Activated CD8-positive, alpha-beta memory T cell treated with anti-CD3 and anti-CD28 coated beads for 1 hour (primary cell): Measurements from ENCODE around the gene TMEM115.
A peak's percentile ranks its signal among the peaks of the same experiment; 100 is the strongest.

ENCODE experiments used
- DNase-seq, 2 donors: peaks; one replicate each; pipeline ENCODE4 v3.0.0-alpha.2; 2020; ENCODE audit warnings: low read depth in 1 of 2; ENCODE audit errors: extremely low read depth in 1 of 2

Gene TMEM115

GRCh38 chr3:50334339-50335075 lies 24.8 kb downstream of the TMEM115 start:
- no peak for DNase-seq

- DNase-seq: no peak
Observed at GRCh38 chr3:50333744-50334328, 25.5 kb downstream of the TMEM115 start.

GRCh38 chr3:50331364-50331907 lies 27.9 kb downstream of the TMEM115 start:
- DNase-seq: no peak

GRCh38 chr3:50330330-50330729 lies 29.0 kb downstream of the TMEM115 start:
- no peak for DNase-seq

DNA sequence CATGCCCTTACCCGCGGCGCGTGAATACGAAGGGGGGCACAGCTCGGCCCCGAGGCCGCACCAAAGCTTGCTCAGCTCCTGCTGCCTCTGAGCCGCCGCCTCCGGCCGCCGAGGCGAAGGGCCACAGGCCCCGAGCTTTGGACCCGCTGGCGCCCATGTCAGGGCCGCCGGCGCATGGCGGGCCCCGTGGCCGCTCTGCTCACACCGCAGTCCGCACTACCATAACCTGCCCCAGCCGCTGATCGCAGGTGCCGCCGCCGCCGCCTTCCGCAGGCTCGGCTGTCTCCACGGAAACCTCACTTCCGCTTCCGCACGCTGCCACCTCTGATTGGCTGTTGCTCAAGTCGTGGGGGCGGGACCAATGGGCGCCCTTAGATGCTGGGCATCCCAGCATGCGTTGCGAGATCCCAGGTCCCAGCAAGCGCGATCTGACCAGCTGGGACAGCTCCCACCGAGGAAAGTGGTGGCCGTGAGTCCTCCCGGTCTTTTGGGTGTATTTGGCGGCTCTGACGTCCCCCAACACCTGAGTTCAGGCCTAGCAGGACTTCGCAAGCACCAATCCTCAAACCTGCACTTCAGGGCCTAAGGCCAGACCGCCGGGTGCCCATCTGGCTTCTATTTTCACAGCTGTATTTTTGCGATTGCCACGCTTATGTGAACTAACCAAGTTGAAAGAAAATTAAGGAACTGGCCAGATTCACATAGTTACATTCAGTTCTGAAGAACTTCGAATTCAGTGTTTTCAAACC lies 31.2 kb downstream of the TMEM115 start, which contains the start of gene TUSC2:
TUSC2 (minus strand) TSS at position 281 of the 749 bp plus-strand sequence; CDS start at position 157, 124 bp downstream.
- peak; percentile 86 to 91 for DNase-seq

- no peak for DNase-seq
Observed at GRCh38 chr3:50327129-50327528, 32.2 kb downstream of the TMEM115 start.

DNA sequence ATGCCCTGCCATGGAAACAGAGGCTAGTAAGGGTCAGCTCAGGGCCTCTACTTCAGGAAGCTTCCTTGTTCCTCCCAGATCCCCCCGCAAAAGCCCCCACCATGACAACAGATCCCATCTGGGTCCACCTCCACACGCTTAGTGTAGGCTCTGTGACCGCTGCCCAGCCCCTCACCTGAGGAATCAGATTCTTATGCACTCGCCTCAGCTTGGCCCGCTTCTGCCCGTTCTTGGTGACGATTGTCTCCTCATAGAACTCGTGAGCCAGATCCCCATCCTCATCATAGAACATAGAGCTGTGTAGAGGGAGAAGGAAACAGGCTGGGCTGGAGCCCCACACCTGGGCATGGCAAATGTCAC lies 33.2 kb downstream of the TMEM115 start:
- DNase-seq: no peak

DNA sequence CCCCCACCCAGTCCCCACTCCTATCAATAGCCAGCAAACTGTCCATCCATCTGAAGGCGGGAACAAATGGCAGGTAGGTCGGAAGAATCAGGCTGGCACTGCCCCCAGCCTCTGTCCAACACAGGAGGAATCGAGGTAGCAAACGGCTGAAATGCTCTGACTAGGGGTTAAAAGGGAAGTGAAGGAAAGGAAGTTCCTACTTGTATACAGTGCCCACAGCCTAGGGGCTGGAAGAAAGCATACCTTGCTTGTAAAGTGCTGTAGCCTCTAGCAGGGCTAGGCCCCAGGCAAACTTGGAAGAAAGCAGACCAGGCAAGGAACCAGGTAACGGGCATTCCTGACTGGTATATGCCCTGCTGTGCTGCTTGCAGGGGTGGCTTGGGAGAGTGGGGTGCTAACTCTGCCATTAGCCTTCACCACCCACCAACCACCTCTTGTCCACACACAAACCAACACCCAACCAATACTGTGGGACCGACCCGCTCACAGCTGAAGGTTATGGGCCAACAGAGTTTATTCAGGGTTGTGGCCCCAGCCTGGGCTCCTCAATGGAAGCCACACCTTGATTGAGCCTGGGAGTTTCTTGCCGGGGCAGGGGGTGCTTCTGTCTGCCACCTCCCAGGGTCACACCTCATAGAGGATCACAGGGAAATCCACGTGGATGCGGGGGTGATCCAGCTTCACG lies 33.7 kb downstream of the TMEM115 start:
- no peak for DNase-seq

- no peak for DNase-seq
Observed at GRCh38 chr3:50325113-50325480, 34.2 kb downstream of the TMEM115 start.

GRCh38 chr3:50324351-50325112 lies 34.8 kb downstream of the TMEM115 start:
- DNase-seq: peak in 1 of 2 donors; percentile 39

- no peak for DNase-seq
Observed at GRCh38 chr3:50323614-50324199, 35.6 kb downstream of the TMEM115 start.

- DNase-seq: no peak
Observed at GRCh38 chr3:50323092-50323600, 36.2 kb downstream of the TMEM115 start.

DNA sequence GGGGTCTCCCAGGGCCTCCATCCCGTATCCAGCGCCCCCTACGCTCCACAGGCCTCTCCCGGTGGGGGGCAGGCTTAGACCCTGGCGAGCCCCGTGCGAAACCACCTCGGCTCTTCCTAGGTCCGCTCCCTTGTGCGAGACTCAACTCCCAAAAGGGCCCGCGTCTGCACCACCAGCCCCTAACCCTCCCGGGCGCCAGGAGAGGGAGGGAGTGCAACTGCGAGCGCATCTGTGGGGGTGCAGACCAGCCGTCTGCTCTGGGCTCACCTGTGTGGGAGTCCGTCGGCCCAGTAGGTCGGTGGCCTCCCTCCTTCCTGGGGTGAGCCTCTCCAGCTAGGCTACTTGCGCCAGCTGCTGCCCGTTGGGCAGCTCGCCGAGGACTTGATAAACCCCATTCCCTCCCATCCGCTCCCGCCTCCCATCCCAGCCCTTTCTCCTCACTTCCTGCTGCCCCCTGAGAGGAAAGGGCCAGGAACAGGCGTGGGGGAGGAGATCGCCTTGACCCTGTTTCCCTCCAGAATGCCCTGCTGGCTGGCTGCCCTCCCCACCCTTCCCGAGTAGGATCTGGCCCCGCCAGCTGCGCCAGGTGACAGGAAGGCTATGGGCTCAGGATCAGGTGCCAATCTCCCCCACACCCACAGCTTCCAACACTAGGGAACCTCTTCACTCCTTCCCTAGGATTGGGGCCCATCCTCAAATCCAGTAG lies 36.8 kb downstream of the TMEM115 start, which contains the start of gene HYAL2:
HYAL2 (minus strand) TSS at position 360 of the 706 bp plus-strand sequence. CDS start 2,256 bp downstream, outside the sequence.
- no peak for DNase-seq

DNA sequence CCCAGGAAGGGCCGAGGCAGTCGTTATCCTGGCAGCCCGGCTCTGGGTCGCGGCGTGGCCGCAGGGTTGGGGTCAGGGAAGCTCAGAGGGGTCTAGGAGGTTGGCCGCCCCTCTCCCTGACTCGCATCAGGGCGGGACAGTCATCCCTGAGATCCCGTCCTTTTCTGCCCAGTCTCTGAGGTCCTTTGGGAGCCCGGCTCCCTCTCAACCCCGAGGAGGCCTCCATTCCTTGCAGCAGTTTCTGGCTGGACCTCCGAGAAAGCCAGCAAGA lies 37.3 kb downstream of the TMEM115 start:
- DNase-seq: no peak

DNA sequence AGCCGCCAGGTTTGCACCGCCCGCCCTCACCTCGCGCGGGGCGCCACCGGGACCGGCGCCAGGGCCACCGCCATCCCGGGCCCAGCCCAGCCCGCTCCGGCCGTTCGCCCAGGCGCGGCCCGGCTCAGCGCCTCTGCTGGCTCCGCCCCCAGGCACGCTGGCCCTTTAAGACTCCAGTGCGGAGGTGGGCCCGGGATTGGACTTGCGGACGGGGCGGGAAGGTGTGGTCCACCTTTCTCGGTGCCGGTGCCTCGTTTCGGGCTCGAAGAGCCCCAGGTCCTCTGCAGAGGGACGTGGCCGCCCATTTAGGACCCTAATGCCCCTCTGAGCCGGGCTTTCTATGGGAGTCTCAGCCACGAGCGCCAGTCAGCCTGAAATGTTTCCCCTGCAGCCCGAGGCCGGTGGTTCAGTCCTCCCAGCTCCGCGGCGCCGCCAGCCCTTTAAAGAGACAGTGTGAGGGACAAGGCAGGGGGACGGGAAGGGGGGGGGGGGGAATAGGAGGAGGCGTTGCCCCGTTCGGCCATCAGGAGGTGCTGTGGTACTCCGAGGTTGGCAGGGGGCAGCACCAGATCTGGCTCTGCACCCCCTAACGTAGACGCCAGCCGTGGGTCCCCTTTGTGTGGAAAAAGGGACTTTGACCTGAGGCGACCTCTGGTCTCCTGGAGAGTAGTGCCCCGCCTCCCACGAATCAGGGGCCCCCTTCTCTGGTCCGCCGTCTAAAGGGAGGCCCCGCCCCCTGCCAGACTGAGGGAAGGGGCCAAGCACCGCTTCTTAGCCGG lies 37.8 kb downstream of the TMEM115 start:
- DNase-seq: peak; percentile 43 to 67

DNA sequence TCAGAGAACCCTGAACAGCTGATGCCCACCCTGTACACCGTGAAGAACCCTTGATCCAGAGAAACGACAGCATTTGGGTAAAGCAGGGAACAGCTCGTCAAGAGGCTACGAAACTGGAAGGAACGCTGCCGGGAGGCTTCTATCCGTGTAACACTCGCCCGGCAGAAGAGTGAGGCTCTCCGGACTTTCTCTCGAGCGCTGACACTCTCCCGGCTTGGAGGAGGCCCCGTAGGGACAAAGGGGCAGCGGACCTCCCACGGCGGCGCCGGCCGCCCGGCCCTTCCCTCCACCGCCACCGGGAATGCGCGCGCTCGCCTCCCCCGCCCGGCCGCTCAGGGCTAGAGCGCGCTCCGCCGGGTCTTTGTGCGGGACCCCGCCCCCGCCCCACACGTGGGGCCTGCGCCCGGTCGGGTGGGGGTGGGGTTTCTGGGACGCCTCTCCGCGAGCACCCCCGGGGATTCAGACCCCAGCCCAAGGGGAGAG lies 38.4 kb downstream of the TMEM115 start:
- peak in 1 of 2 donors; percentile 38 for DNase-seq

DNA sequence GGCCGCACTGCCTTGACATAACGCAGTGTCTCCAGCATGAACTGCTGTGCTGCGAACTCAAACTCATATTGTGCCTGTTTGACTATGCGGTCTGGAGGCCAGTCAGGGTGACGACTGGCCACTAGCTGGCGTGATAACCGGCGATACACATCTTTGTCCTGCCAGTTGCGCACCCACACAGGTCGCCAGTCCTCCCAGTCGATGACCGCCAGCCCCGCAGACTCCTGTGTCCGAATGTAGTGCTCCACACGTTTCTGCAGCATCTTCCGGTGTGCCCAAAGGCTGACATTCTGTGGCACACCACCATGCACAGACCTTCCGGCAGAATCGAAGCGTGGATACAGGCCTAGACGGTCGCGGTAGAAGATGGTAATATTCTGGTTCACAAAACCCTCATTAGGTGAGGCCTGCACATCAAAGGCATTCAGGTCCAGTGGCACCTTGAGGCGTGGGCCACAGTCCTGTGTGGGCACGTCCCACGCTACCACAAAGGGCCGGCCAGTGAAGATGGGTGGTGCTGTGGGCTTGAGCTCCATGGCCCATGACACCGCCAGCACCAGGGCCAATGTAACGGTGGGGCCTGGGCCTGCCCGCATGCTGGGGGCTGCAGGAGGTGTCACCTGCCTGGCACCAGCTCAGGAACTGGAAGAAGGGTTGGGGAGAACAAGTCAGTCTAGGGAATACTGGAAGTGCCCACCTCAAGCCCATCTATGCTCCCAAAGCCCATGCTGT lies 39.3 kb downstream of the TMEM115 start:
- no peak for DNase-seq
